HEK293T (cell line): Measurements from ENCODE around the gene RTP3.
A peak's percentile ranks its signal among the peaks of the same experiment; 100 is the strongest.

Source experiments
- CTCF ChIA-PET: fragments of 350-600 bp; formaldehyde crosslinking; extraction: SDS; loops from one replicate; lab custom pipeline; 2021; ENCODE audit warnings: antibody characterized with exemption, inconsistent platforms; lab: Yijun Ruan, JAX
- POLR2A ChIA-PET: fragments of 350-600 bp; formaldehyde crosslinking; extraction: SDS; loops from one replicate; lab custom pipeline; 2020; ENCODE audit warnings: antibody characterized with exemption, inconsistent platforms; lab: Yijun Ruan, JAX
- DNase-seq: peaks from one replicate; pipeline ENCODE4 v3.0.0; 2012; ENCODE audit warnings: mixed read lengths; ENCODE audit errors: extremely low spot score
- ARNT ChIP-seq: fragments of 450-650 bp; IDR thresholded peaks from 2 replicates; pipeline ENCODE4 v1.6.1; 2017; ENCODE audit warnings: mild to moderate bottlenecking
- BHLHE40 ChIP-seq: fragments of 450-650 bp; IDR thresholded peaks from 2 replicates; pipeline ENCODE4 v1.6.1; 2016; ENCODE audit warnings: mild to moderate bottlenecking, moderate library complexity, borderline replicate concordance
- CTBP1 ChIP-seq: fragments of 450-650 bp; IDR thresholded peaks from 2 replicates; pipeline ENCODE4 v1.6.1; 2016; ENCODE audit warnings: borderline replicate concordance
- ELF4 ChIP-seq: fragments of 450-650 bp; IDR thresholded peaks from 2 replicates; pipeline ENCODE4 v1.6.1; 2017; ENCODE audit warnings: antibody characterized with exemption
- FOXA1 ChIP-seq: fragments of 450-650 bp; IDR thresholded peaks from 2 replicates; pipeline ENCODE4 v1.6.1; 2016; ENCODE audit warnings: mild to moderate bottlenecking
- FOXK2 ChIP-seq: fragments of 450-650 bp; IDR thresholded peaks from 2 replicates; pipeline ENCODE4 v1.6.1; 2016; ENCODE audit warnings: mild to moderate bottlenecking
- FOXM1 ChIP-seq: fragments of 450-650 bp; IDR thresholded peaks from 2 replicates; pipeline ENCODE4 v1.6.1; 2017; ENCODE audit warnings: mild to moderate bottlenecking, borderline replicate concordance
- HDGF ChIP-seq: fragments of 450-650 bp; IDR thresholded peaks from 2 replicates; pipeline ENCODE4 v1.6.1; 2017; ENCODE audit warnings: antibody characterized with exemption, borderline replicate concordance
- L3MBTL2 ChIP-seq: fragments of 450-650 bp; conservative IDR thresholded peaks from 2 replicates; pipeline ENCODE4 v1.6.1; 2016; ENCODE audit warnings: mild to moderate bottlenecking
- LEF1 ChIP-seq: fragments of 450-650 bp; IDR thresholded peaks from 2 replicates; pipeline ENCODE4 v1.6.1; 2017; ENCODE audit warnings: mild to moderate bottlenecking, borderline replicate concordance
- NFRKB ChIP-seq: fragments of 450-650 bp; IDR thresholded peaks from 2 replicates; pipeline ENCODE4 v1.6.1; 2016; ENCODE audit warnings: mild to moderate bottlenecking, moderate library complexity
- PKNOX1 ChIP-seq: fragments of 450-650 bp; IDR thresholded peaks from 2 replicates; pipeline ENCODE4 v1.6.1; 2016
- SP1 ChIP-seq: fragments of 450-650 bp; IDR thresholded peaks from 2 replicates; pipeline ENCODE4 v1.6.1; 2017
- SUZ12 ChIP-seq: fragments of 450-650 bp; IDR thresholded peaks from 2 replicates; pipeline ENCODE4 v1.6.1; 2016; ENCODE audit warnings: mild to moderate bottlenecking
- TARDBP ChIP-seq: fragments of 450-650 bp; IDR thresholded peaks from 2 replicates; pipeline ENCODE4 v1.6.1; 2016
- ZNF384 ChIP-seq: fragments of 450-650 bp; IDR thresholded peaks from 2 replicates; pipeline ENCODE4 v1.6.1; 2016

RTP3 gene

GRCh38 chr3:46503200-46503874 is 5.6 kb downstream of the RTP3 start:
- POLR2A ChIA-PET = no interaction called here
- TF ChIP-seq PKNOX1 (no peak), BHLHE40 (no peak), ARNT (no peak), HDGF (no peak), L3MBTL2 (no peak), FOXA1 (no peak), NFRKB (no peak), CTBP1 (no peak), FOXM1 (no peak), FOXK2 (no peak), LEF1 (no peak), ZNF384 (no peak), SP1 (no peak), TARDBP (no peak)
- no peak for DNase-seq
- CTCF ChIA-PET = interaction anchor here (0.6 to 0.9 kb wide), 3 partner anchors 15 to 62 kb away, joined by 3 to 4 read pairs (median 4); no protein-coding TSS in a partner anchor

GRCh38 chr3:46504789-46505188 is 7.0 kb downstream of the RTP3 start:
- no peak for DNase-seq
- ChIA-PET CTCF (no interaction called here), POLR2A (no interaction called here)
- no peak for TF ChIP-seq TARDBP
- TF ChIP-seq FOXM1 = no peak
- no peak for TF ChIP-seq ELF4
- TF ChIP-seq L3MBTL2 = no peak
- no peak for TF ChIP-seq PKNOX1
- no peak for TF ChIP-seq ARNT
- TF ChIP-seq LEF1 = no peak
- TF ChIP-seq BHLHE40 = no peak
- TF ChIP-seq SP1 = no peak

GRCh38 chr3:46505953-46506352 is 8.2 kb downstream of the RTP3 start:
- ChIA-PET POLR2A (no interaction called here), CTCF (no interaction called here)
- DNase-seq = no peak
- TF ChIP-seq PKNOX1 (no peak), LEF1 (no peak), HDGF (no peak), TARDBP (no peak), NFRKB (no peak), FOXA1 (no peak), FOXK2 (no peak), ARNT (no peak), FOXM1 (no peak), SUZ12 (no peak), CTBP1 (no peak), L3MBTL2 (no peak), ELF4 (no peak), BHLHE40 (no peak), SP1 (no peak), ZNF384 (no peak)

GRCh38 chr3:46506526-46506925 is 8.8 kb downstream of the RTP3 start:
- no peak for DNase-seq
- ChIA-PET POLR2A (no interaction called here), CTCF (no interaction called here)
- TF ChIP-seq FOXA1 = no peak
- TF ChIP-seq L3MBTL2 = peak; percentile 39; the same call in 1 of the 2 replicates

GRCh38 chr3:46508850-46509591 is 11.2 kb downstream of the RTP3 start:
- POLR2A ChIA-PET = interaction anchor here (0.9 kb wide), 1 partner anchor 49 kb away, joined by 3 read pairs; no protein-coding TSS in a partner anchor
- DNase-seq = no peak
- CTCF ChIA-PET = interaction anchor here (1.1 to 1.5 kb wide), 2 partner anchors 13 to 20 kb away, joined by 3 to 4 read pairs; no protein-coding TSS in a partner anchor
- TF ChIP-seq ZNF384 (no peak), SP1 (no peak), FOXK2 (no peak), BHLHE40 (no peak), CTBP1 (no peak), PKNOX1 (no peak), FOXM1 (no peak), SUZ12 (no peak), FOXA1 (no peak), HDGF (no peak), TARDBP (no peak), L3MBTL2 (no peak), NFRKB (no peak), ELF4 (no peak), ARNT (no peak), LEF1 (no peak)
